ENCODE measurements around the gene NT5DC1. TPM values are rescaled to one million over a fixed set of nuclear protein-coding genes. Genes with fewer than 3 reads are reported as not detected.

NT5DC1 gene
- total and polyA plus RNA-seq, 2 experiments from 2014 or later: 27.0 to 29.8 TPM

DNA sequence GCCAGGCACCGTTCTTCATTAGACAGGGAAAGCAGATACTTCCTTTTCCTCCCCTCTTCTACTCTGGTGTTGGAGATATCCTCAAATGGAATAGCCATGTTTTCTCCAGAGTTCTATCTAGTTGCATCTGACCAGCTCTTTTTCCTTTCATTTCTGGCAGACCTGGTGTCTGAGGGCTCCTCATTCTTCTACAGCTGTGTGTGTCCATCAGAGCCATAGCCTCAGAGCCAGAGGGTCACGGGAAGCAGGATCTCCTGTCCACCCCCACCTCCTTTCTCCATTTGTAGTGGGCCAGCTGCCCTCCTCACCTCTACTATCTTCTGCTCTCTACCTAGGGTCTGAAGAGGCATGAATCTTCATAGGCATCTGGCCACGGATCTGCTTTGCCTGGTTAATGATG lies 96.2 kb downstream of the NT5DC1 start:
- no peak overlapping the region for H2AFZ ChIP-seq
- no peaks in the 10 kb centered on the region for H3K9me2 ChIP-seq (ENCODE audit: insufficient read depth)
- no peak overlapping the region for H3K4me3 ChIP-seq
- Mint-ChIP-seq H3K27ac (no peak overlapping the region), H3K27me3 (ENCODE audit: insufficient read depth, low read depth, poor library complexity) (no peaks in the 10 kb centered on the region), H3K4me1 (no peaks in the 10 kb centered on the region), H3K9me3 (no peaks in the 10 kb centered on the region), H3K4me3 (no peak overlapping the region), H3K36me3 (ENCODE audit: low read depth) (no peaks in the 10 kb centered on the region)
- ATAC-seq (no peak), DNase-seq (ENCODE audit: low spot score) (no peak)
- H3K36me3 ChIP-seq (ENCODE audit: insufficient read depth): no peaks in the 10 kb centered on the region
- no peaks in the 10 kb centered on the region for H3K79me2 ChIP-seq (replicated peaks; ENCODE audit: insufficient read depth)
- H3F3A ChIP-seq (replicated peaks; ENCODE audit: low read depth): no peaks in the 10 kb centered on the region
- H3K4me2 ChIP-seq: no peak overlapping the region
- no peaks in the 10 kb centered on the region for H4K20me1 ChIP-seq (replicated peaks; ENCODE audit: insufficient read depth)
- no peaks in the 10 kb centered on the region for H3K4me1 ChIP-seq (ENCODE audit: insufficient read depth)
- H3K27ac ChIP-seq (ENCODE audit: low read depth): no peak overlapping the region
- H3K27me3 ChIP-seq (ENCODE audit: insufficient read depth): no peaks in the 10 kb centered on the region
- TF ChIP-seq ZNF114 (CRISPR knock-in tag; IDR thresholded peaks at IDR 0.05) (no peak), ZNF331 (CRISPR knock-in tag; IDR thresholded peaks at IDR 0.05; ENCODE audit: low read depth) (no peak), POLR2AphosphoS5 (IDR thresholded peaks at IDR 0.05; ENCODE audit: low read depth) (no peak), EZH2phosphoT487 (IDR thresholded peaks at IDR 0.05; ENCODE audit: unreplicated experiment) (no peak), STAT1 (IDR thresholded peaks at IDR 0.05; ENCODE audit: unreplicated experiment) (no peak), CREB1 (CRISPR knock-in tag; IDR thresholded peaks at IDR 0.05; ENCODE audit: low read depth) (no peak), JUNB (IDR thresholded peaks at IDR 0.05; ENCODE audit: unreplicated experiment) (no peak), NANOG (IDR thresholded peaks at IDR 0.05; ENCODE audit: borderline replicate concordance) (no peak), EZH2 (IDR thresholded peaks at IDR 0.05; ENCODE audit: low read depth, unreplicated experiment) (no peak)
- TF ChIP-seq, protein P1, sequence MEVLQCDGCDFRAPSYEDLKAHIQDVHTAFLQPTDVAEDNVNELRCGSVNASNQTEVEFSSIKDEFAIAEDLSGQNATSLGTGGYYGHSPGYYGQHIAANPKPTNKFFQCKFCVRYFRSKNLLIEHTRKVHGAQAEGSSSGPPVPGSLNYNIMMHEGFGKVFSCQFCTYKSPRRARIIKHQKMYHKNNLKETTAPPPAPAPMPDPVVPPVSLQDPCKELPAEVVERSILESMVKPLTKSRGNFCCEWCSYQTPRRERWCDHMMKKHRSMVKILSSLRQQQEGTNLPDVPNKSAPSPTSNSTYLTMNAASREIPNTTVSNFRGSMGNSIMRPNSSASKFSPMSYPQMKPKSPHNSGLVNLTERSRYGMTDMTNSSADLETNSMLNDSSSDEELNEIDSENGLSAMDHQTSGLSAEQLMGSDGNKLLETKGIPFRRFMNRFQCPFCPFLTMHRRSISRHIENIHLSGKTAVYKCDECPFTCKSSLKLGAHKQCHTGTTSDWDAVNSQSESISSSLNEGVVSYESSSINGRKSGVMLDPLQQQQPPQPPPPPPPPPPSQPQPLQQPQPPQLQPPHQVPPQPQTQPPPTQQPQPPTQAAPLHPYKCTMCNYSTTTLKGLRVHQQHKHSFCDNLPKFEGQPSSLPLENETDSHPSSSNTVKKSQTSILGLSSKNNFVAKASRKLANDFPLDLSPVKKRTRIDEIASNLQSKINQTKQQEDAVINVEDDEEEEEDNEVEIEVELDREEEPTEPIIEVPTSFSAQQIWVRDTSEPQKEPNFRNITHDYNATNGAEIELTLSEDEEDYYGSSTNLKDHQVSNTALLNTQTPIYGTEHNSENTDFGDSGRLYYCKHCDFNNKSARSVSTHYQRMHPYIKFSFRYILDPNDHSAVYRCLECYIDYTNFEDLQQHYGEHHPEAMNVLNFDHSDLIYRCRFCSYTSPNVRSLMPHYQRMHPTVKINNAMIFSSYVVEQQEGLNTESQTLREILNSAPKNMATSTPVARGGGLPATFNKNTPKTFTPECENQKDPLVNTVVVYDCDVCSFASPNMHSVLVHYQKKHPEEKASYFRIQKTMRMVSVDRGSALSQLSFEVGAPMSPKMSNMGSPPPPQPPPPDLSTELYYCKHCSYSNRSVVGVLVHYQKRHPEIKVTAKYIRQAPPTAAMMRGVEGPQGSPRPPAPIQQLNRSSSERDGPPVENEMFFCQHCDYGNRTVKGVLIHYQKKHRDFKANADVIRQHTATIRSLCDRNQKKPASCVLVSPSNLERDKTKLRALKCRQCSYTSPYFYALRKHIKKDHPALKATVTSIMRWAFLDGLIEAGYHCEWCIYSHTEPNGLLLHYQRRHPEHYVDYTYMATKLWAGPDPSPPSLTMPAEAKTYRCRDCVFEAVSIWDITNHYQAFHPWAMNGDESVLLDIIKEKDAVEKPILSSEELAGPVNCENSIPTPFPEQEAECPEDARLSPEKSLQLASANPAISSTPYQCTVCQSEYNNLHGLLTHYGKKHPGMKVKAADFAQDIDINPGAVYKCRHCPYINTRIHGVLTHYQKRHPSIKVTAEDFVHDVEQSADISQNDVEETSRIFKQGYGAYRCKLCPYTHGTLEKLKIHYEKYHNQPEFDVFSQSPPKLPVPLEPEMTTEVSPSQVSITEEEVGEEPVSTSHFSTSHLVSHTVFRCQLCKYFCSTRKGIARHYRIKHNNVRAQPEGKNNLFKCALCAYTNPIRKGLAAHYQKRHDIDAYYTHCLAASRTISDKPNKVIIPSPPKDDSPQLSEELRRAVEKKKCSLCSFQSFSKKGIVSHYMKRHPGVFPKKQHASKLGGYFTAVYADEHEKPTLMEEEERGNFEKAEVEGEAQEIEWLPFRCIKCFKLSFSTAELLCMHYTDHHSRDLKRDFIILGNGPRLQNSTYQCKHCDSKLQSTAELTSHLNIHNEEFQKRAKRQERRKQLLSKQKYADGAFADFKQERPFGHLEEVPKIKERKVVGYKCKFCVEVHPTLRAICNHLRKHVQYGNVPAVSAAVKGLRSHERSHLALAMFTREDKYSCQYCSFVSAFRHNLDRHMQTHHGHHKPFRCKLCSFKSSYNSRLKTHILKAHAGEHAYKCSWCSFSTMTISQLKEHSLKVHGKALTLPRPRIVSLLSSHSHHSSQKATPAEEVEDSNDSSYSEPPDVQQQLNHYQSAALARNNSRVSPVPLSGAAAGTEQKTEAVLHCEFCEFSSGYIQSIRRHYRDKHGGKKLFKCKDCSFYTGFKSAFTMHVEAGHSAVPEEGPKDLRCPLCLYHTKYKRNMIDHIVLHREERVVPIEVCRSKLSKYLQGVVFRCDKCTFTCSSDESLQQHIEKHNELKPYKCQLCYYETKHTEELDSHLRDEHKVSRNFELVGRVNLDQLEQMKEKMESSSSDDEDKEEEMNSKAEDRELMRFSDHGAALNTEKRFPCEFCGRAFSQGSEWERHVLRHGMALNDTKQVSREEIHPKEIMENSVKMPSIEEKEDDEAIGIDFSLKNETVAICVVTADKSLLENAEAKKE (CRISPR knock-in tag; IDR thresholded peaks at IDR 0.05): no peak
- TF ChIP-seq, protein P2, sequence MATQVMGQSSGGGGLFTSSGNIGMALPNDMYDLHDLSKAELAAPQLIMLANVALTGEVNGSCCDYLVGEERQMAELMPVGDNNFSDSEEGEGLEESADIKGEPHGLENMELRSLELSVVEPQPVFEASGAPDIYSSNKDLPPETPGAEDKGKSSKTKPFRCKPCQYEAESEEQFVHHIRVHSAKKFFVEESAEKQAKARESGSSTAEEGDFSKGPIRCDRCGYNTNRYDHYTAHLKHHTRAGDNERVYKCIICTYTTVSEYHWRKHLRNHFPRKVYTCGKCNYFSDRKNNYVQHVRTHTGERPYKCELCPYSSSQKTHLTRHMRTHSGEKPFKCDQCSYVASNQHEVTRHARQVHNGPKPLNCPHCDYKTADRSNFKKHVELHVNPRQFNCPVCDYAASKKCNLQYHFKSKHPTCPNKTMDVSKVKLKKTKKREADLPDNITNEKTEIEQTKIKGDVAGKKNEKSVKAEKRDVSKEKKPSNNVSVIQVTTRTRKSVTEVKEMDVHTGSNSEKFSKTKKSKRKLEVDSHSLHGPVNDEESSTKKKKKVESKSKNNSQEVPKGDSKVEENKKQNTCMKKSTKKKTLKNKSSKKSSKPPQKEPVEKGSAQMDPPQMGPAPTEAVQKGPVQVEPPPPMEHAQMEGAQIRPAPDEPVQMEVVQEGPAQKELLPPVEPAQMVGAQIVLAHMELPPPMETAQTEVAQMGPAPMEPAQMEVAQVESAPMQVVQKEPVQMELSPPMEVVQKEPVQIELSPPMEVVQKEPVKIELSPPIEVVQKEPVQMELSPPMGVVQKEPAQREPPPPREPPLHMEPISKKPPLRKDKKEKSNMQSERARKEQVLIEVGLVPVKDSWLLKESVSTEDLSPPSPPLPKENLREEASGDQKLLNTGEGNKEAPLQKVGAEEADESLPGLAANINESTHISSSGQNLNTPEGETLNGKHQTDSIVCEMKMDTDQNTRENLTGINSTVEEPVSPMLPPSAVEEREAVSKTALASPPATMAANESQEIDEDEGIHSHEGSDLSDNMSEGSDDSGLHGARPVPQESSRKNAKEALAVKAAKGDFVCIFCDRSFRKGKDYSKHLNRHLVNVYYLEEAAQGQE (IDR thresholded peaks at IDR 0.05; ENCODE audit: unreplicated experiment): no peak
- TF ChIP-seq, protein P3, sequence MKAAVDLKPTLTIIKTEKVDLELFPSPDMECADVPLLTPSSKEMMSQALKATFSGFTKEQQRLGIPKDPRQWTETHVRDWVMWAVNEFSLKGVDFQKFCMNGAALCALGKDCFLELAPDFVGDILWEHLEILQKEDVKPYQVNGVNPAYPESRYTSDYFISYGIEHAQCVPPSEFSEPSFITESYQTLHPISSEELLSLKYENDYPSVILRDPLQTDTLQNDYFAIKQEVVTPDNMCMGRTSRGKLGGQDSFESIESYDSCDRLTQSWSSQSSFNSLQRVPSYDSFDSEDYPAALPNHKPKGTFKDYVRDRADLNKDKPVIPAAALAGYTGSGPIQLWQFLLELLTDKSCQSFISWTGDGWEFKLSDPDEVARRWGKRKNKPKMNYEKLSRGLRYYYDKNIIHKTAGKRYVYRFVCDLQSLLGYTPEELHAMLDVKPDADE (IDR thresholded peaks at IDR 0.05): no peak
- TF ChIP-seq, protein P4, sequence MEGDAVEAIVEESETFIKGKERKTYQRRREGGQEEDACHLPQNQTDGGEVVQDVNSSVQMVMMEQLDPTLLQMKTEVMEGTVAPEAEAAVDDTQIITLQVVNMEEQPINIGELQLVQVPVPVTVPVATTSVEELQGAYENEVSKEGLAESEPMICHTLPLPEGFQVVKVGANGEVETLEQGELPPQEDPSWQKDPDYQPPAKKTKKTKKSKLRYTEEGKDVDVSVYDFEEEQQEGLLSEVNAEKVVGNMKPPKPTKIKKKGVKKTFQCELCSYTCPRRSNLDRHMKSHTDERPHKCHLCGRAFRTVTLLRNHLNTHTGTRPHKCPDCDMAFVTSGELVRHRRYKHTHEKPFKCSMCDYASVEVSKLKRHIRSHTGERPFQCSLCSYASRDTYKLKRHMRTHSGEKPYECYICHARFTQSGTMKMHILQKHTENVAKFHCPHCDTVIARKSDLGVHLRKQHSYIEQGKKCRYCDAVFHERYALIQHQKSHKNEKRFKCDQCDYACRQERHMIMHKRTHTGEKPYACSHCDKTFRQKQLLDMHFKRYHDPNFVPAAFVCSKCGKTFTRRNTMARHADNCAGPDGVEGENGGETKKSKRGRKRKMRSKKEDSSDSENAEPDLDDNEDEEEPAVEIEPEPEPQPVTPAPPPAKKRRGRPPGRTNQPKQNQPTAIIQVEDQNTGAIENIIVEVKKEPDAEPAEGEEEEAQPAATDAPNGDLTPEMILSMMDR (conservative IDR thresholded peaks at IDR 0.05; ENCODE audit: low read depth in 2 of 2): no peak

All from GM23338 (cell line).